ENCODE measurements around the gene ZBTB16.

ZBTB16 gene

DNA sequence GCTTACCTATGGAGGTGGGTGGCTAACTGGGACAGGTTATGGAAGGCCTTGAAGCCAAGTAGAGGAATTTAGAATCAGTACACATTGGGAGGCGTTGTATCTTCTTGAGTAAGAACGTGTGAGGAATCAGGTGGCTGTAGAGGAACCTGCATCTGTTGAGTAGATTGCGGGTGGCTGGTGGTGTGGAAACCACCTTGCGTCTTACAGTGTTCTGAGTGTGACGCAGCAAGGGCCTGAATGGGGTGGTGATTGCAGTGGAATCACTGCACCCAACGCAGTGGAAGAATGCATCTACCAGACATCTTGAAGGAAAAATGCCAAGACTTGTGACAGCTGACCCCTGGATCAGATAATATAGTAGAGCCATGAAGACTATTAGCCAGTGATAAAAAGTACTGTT lies 125.9 kb downstream of the ZBTB16 start:
- Histone ChIP-seq H3K9ac (ENCODE audit: low read length) (no peak overlapping the region), H3K4me1 (ENCODE audit: low read length) (peaks cover 14% of the 10 kb centered on the region), H3K27me3 (replicated peaks; ENCODE audit: insufficient read depth, low read length) (no peaks in the 10 kb centered on the region), H2AFZ (ENCODE audit: low read length) (no peak overlapping the region), H3K4me2 (ENCODE audit: low read depth, low read length) (no peak overlapping the region), H4K20me1 (ENCODE audit: insufficient read depth, low read length) (no peaks in the 10 kb centered on the region), H3K79me2 (ENCODE audit: low read length) (no peaks in the 10 kb centered on the region), H3K27ac (ENCODE audit: low read length) (no peak overlapping the region), H3F3A (ENCODE audit: insufficient read depth, low read length) (peaks cover 10% of the 10 kb centered on the region), H3K9me2 (replicated peaks; ENCODE audit: insufficient read depth, low read length) (no peaks in the 10 kb centered on the region), H3K36me3 (replicated peaks; ENCODE audit: insufficient read depth, low read length) (no peaks in the 10 kb centered on the region), H3K9me3 (replicated peaks; ENCODE audit: insufficient read depth, low read length) (no peaks in the 10 kb centered on the region), H3K4me3 (ENCODE audit: low read length) (no peak overlapping the region)
- TF ChIP-seq EZH2 (optimal IDR thresholded peaks at IDR 0.05; ENCODE audit: low read depth, low read length) (no peak), EZH2phosphoT487 (IDR thresholded peaks at IDR 0.05; ENCODE audit: low read length) (no peak)
- TF ChIP-seq, protein P1, sequence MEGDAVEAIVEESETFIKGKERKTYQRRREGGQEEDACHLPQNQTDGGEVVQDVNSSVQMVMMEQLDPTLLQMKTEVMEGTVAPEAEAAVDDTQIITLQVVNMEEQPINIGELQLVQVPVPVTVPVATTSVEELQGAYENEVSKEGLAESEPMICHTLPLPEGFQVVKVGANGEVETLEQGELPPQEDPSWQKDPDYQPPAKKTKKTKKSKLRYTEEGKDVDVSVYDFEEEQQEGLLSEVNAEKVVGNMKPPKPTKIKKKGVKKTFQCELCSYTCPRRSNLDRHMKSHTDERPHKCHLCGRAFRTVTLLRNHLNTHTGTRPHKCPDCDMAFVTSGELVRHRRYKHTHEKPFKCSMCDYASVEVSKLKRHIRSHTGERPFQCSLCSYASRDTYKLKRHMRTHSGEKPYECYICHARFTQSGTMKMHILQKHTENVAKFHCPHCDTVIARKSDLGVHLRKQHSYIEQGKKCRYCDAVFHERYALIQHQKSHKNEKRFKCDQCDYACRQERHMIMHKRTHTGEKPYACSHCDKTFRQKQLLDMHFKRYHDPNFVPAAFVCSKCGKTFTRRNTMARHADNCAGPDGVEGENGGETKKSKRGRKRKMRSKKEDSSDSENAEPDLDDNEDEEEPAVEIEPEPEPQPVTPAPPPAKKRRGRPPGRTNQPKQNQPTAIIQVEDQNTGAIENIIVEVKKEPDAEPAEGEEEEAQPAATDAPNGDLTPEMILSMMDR (IDR thresholded peaks at IDR 0.05; ENCODE audit: low read length) = no peak
- no peak for DNase-seq

DNA sequence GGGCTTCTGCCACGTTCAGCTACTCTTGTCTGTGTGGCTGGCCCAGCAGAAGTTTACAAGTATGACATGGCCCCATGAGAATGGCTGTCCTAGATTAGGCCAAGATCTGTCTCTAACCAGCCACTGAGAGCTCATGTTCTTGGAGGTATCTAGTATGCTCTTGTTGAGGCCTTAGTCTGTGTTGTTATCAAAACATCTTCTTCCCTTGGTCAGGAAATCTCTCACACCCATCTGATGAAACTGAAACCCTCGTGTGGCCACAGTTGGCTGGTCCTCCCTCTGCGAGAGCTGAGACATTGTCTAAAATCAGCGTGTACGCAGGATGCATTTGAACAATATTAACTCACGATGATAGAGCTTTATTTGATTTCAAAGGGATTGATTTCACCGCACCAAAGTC lies 127.7 kb downstream of the ZBTB16 start:
- peak; percentile 91 for DNase-seq
- H3K9me3 ChIP-seq (replicated peaks; ENCODE audit: insufficient read depth, low read length) = no peaks in the 10 kb centered on the region
- H3K9ac ChIP-seq (ENCODE audit: low read length) = peak overlapping the region; percentile 37
- H3K4me3 ChIP-seq (ENCODE audit: low read length) = peak overlapping the region; percentile 37
- H3K4me1 ChIP-seq (ENCODE audit: low read length) = peaks cover 14% of the 10 kb centered on the region
- peak overlapping the region; percentile 85 for H3K27ac ChIP-seq (ENCODE audit: low read length)
- H3K36me3 ChIP-seq (replicated peaks; ENCODE audit: insufficient read depth, low read length) = no peaks in the 10 kb centered on the region
- TF ChIP-seq EZH2 (optimal IDR thresholded peaks at IDR 0.05; ENCODE audit: low read depth, low read length) = no peak
- TF ChIP-seq, protein P1 (IDR thresholded peaks at IDR 0.05; ENCODE audit: low read length) = peak; percentile 5; the same call in 1 of the 2 replicates
- peak overlapping the region; percentile 83 for H3K4me2 ChIP-seq (ENCODE audit: low read depth, low read length)
- no peaks in the 10 kb centered on the region for H3K27me3 ChIP-seq (replicated peaks; ENCODE audit: insufficient read depth, low read length)
- H3K79me2 ChIP-seq (ENCODE audit: low read length) = no peaks in the 10 kb centered on the region
- peak overlapping the region; percentile 73 for H2AFZ ChIP-seq (ENCODE audit: low read length)
- no peaks in the 10 kb centered on the region for H3K9me2 ChIP-seq (replicated peaks; ENCODE audit: insufficient read depth, low read length)
- H4K20me1 ChIP-seq (ENCODE audit: insufficient read depth, low read length) = no peaks in the 10 kb centered on the region
- H3F3A ChIP-seq (ENCODE audit: insufficient read depth, low read length) = peaks cover 10% of the 10 kb centered on the region

GRCh38 chr11:114188851-114189570 lies 129.5 kb downstream of the ZBTB16 start:
- Histone ChIP-seq H4K20me1 (ENCODE audit: insufficient read depth, low read length) (no peaks in the 10 kb centered on the region), H3K4me2 (ENCODE audit: low read depth, low read length) (no peak overlapping the region), H3K9ac (ENCODE audit: low read length) (no peak overlapping the region), H3K79me2 (ENCODE audit: low read length) (no peaks in the 10 kb centered on the region), H3K9me2 (replicated peaks; ENCODE audit: insufficient read depth, low read length) (no peaks in the 10 kb centered on the region), H2AFZ (ENCODE audit: low read length) (no peak overlapping the region), H3F3A (ENCODE audit: insufficient read depth, low read length) (peaks cover 10% of the 10 kb centered on the region), H3K27ac (ENCODE audit: low read length) (no peak overlapping the region), H3K36me3 (replicated peaks; ENCODE audit: insufficient read depth, low read length) (no peaks in the 10 kb centered on the region), H3K4me3 (ENCODE audit: low read length) (no peak overlapping the region), H3K27me3 (replicated peaks; ENCODE audit: insufficient read depth, low read length) (no peaks in the 10 kb centered on the region), H3K4me1 (ENCODE audit: low read length) (peaks cover 14% of the 10 kb centered on the region), H3K9me3 (replicated peaks; ENCODE audit: insufficient read depth, low read length) (no peaks in the 10 kb centered on the region)
- TF ChIP-seq, protein P1 (IDR thresholded peaks at IDR 0.05; ENCODE audit: low read length) = no peak
- TF ChIP-seq EZH2 (optimal IDR thresholded peaks at IDR 0.05; ENCODE audit: low read depth, low read length) (no peak), EZH2phosphoT487 (IDR thresholded peaks at IDR 0.05; ENCODE audit: low read length) (no peak)
- no peak for DNase-seq

Data from MM.1S (cell line).